SKM-1 treated with dmso at 0.1 percent for 144 hours (cell line): Measurements from ENCODE around the gene SLC9A9.
A peak's percentile ranks its signal among the peaks of the same experiment; 100 is the strongest.
"Not testable (repeated sequence)": the region's sequence is repeated elsewhere in the genome, so short reads cannot be mapped to it uniquely, and the experiment has no call there.

Experiments used
- DNase-seq: peaks from one replicate; lab custom pipeline; 2025; ENCODE audit not compliant: unreplicated experiment; lab: John Stamatoyannopoulos, UW

SLC9A9 gene

GRCh38 chr3:143298886-143299535, 549.3 kb downstream of the SLC9A9 start:
- peak; percentile 58 for DNase-seq

GRCh38 chr3:143298380-143298779, 549.9 kb downstream of the SLC9A9 start:
- no peak for DNase-seq

GRCh38 chr3:143295201-143296080, 552.8 kb downstream of the SLC9A9 start:
- no peak for DNase-seq

GRCh38 chr3:143294188-143294587, 554.1 kb downstream of the SLC9A9 start:
- DNase-seq: no peak

- no peak for DNase-seq
Observed at GRCh38 chr3:143291836-143292447, 556.3 kb downstream of the SLC9A9 start.

GRCh38 chr3:143288944-143289343, 559.3 kb downstream of the SLC9A9 start:
- no peak for DNase-seq

- DNase-seq: no peak
Observed at GRCh38 chr3:143287403-143287802, 560.9 kb downstream of the SLC9A9 start.

- no peak for DNase-seq
Observed at GRCh38 chr3:143286392-143287010, 561.8 kb downstream of the SLC9A9 start.

GRCh38 chr3:143283432-143284128, 564.7 kb downstream of the SLC9A9 start:
- no peak for DNase-seq

- no peak for DNase-seq
Observed at GRCh38 chr3:143280984-143281383, 567.3 kb downstream of the SLC9A9 start.

- not testable (repeated sequence) for DNase-seq
Observed at GRCh38 chr3:143279567-143279966, 568.7 kb downstream of the SLC9A9 start.

GRCh38 chr3:143278721-143279120, 569.5 kb downstream of the SLC9A9 start:
- DNase-seq: no peak

GRCh38 chr3:143277531-143277930, 570.7 kb downstream of the SLC9A9 start:
- no peak for DNase-seq

GRCh38 chr3:143276592-143276991, 571.7 kb downstream of the SLC9A9 start:
- no peak for DNase-seq

- DNase-seq: no peak
Observed at GRCh38 chr3:143273975-143274690, 574.1 kb downstream of the SLC9A9 start.

- no peak for DNase-seq
Observed at GRCh38 chr3:143271136-143271535, 577.1 kb downstream of the SLC9A9 start.

- DNase-seq: no peak
Observed at GRCh38 chr3:143269741-143270140, 578.5 kb downstream of the SLC9A9 start.

GRCh38 chr3:143267989-143268388, 580.3 kb downstream of the SLC9A9 start:
- DNase-seq: no peak

GRCh38 chr3:143266927-143267326, 581.3 kb downstream of the SLC9A9 start:
- DNase-seq: no peak

- DNase-seq: no peak
Observed at GRCh38 chr3:143266511-143266910, 581.8 kb downstream of the SLC9A9 start.
